Esophagus squamous epithelium (tissue), 4 donors: Measurements from ENCODE around the gene GUCY1A1.

ENCODE experiments used
- CTCF ChIP-seq, 6 experiments: fragments of 450-650 bp in 4 of 6; fragments of 200-600 bp in 2 of 6; sonication (generic) in 2 of 6; IDR thresholded peaks; one replicate each; pipeline ENCODE4 v1.5.1; 2016 to 2019; ENCODE audit warnings: antibody characterized with exemption in 6 of 6, mild to moderate bottlenecking in 4 of 6, moderate library complexity in 4 of 6
- POLR2A ChIP-seq, 4 donors: fragments of 450-650 bp; IDR thresholded peaks; one replicate each; pipeline ENCODE4 v1.6.1; 2017; ENCODE audit warnings: antibody characterized with exemption in 4 of 4, mild to moderate bottlenecking in 4 of 4, moderate library complexity in 3 of 4

GRCh38 chr4:155704841-155705404 is 38.3 kb downstream of the GUCY1A1 start:
- no peak for TF ChIP-seq CTCF (IDR thresholded peaks at IDR 0.05)
- TF ChIP-seq POLR2A (IDR thresholded peaks at IDR 0.05) = no peak
